ENCODE data around the gene CNTNAP5. TPM values are rescaled to one million over a fixed set of nuclear protein-coding genes. Genes with fewer than 3 reads are reported as not detected.

CNTNAP5 gene
- total RNA-seq, 1 experiment from 2014 or later, result 0.48 TPM

DNA sequence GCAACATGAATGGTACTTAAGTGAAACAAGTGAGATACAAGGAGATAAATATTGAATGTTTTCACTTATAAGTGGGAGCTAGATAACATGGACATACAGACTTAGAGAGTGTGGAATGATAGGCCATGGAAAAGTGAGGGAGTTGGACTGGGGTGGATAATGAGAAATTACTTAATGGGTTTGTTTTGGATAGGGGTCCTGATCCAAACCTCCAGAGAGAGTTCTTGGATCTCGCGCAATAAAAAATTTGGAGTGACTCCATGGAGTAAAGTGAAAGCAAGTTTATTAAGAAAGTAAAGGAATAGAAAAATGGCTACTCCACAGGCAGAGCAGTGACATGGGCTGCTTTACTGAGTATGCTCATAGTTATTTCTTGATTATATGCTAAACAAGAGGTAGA lies 508.9 kb downstream of the CNTNAP5 start:
- Histone ChIP-seq H4K20me1 (ENCODE audit: control insufficient read depth, insufficient read depth, insufficient read length) (no peaks in the 10 kb centered on the region), H3K14ac (ENCODE audit: insufficient read depth, low read length) (no peak overlapping the region), H2AK5ac (ENCODE audit: insufficient read length, low read length) (no peak overlapping the region), H3K4me1 (ENCODE audit: insufficient read depth, low read length) (peaks cover 5% of the 10 kb centered on the region; the same call in 1 of the 2 replicates), H3K79me1 (ENCODE audit: insufficient read depth, low read depth, low read length, poor library complexity, severe bottlenecking) (no peaks in the 10 kb centered on the region), H3T11ph (ENCODE audit: low read length) (no peak overlapping the region), H3K9me3 (ENCODE audit: control insufficient read depth, low read depth, low read length) (peaks cover 6% of the 10 kb centered on the region), H4K91ac (ENCODE audit: insufficient read length, low read depth, low read length) (no peak overlapping the region), H2AFZ (ENCODE audit: low read length) (no peak overlapping the region), H4K8ac (replicated peaks; ENCODE audit: insufficient read length, low read depth, low read length) (no peak overlapping the region), H3K23me2 (ENCODE audit: insufficient read length, low read depth, low read length, poor library complexity, severe bottlenecking) (no peaks in the 10 kb centered on the region), H3K4me2 (ENCODE audit: insufficient read depth, insufficient read length, low read length) (no peak overlapping the region), H3K23ac (ENCODE audit: insufficient read length, low read depth, low read length) (no peak overlapping the region), H3K56ac (ENCODE audit: insufficient read length, low read depth, low read length) (no peak overlapping the region), H4K5ac (ENCODE audit: insufficient read length, low read depth, low read length) (no peak overlapping the region), H2BK15ac (ENCODE audit: low read depth, low read length) (no peak overlapping the region), H3K18ac (ENCODE audit: insufficient read length, low read depth, low read length) (no peak overlapping the region), H2BK12ac (ENCODE audit: insufficient read length, low read depth, low read length) (no peak overlapping the region), H2BK20ac (ENCODE audit: low read depth, low read length, poor library complexity, severe bottlenecking) (no peak overlapping the region), H2BK5ac (ENCODE audit: insufficient read length, low read length) (no peak overlapping the region), H3K27ac (ENCODE audit: insufficient read length, low read depth, low read length) (no peak overlapping the region), H3K27me3 (ENCODE audit: insufficient read depth, low read length) (no peaks in the 10 kb centered on the region), H3K9ac (ENCODE audit: extremely low read depth, insufficient read length, low read length) (no peak overlapping the region), H3K4ac (ENCODE audit: low read depth, low read length) (no peak overlapping the region), H2BK120ac (ENCODE audit: low read depth, low read length, poor library complexity, severe bottlenecking) (no peak overlapping the region), H3K79me2 (ENCODE audit: insufficient read depth, low read length) (no peaks in the 10 kb centered on the region)
- Mint-ChIP-seq H3K9me3 (peaks cover 0 to 12% of the 10 kb centered on the region in 2 experiments; a peak in 3 of 5 replicates), H3K4me1 (peaks cover 18 to 20% of the 10 kb centered on the region in 2 experiments), H3K27me3 (ENCODE audit: low read depth) (no peaks in the 10 kb centered on the region), H3K27ac (no peak overlapping the region), H3K4me3 (no peak overlapping the region), H3K36me3 (ENCODE audit: insufficient read depth in 1 of 3, low read depth in 3 of 3) (peaks cover 2 to 19% (median 3%) of the 10 kb centered on the region in 3 experiments; a peak in 3 of 7 replicates)
- TF ChIP-seq CTCF (conservative IDR thresholded peaks at IDR 0.05), result no peak
- no CpG with 5 or more reads among the region's 2 CpGs for WGBS (ENCODE audit: extremely low coverage, insufficient read length, low lambda C conversion rate)
- DNase-seq, result no peak
